HCT116 (cell line): ENCODE results near the gene SLC47A2. TPM values are rescaled to one million over a fixed set of nuclear protein-coding genes. Genes with fewer than 3 reads are reported as not detected.

ENCODE experiments used
- ATAC-seq: fragments of 200-7000 bp; cut with Tn5 transposase; 2 replicates; pipeline ENCODE4 v1.9.1; 2020; ENCODE audit warnings: mild to moderate bottlenecking, moderate library complexity
- BruUV-seq: library from RNA; stranded (reverse); fragments of 400-500 nt; replicated peaks from 2 replicates; lab custom pipeline; 2021; lab: Mats Ljungman, UMichigan
- CTCF ChIA-PET: fragments of 300-600 bp; sonication (Branson Sonifier 250); formaldehyde crosslinking; loops from one replicate; lab custom pipeline; 2021; ENCODE audit warnings: antibody characterized with exemption; lab: Charles Lee
- POLR2A ChIA-PET: fragments of 300-600, 350-600 bp; sonication (Branson Sonifier 250); formaldehyde crosslinking; loops from one replicate; lab custom pipeline; 2021; ENCODE audit warnings: antibody characterized with exemption; lab: Charles Lee
- RAD21 ChIA-PET, 2 experiments: fragments of 300-600 bp; sonication (Branson Sonifier 250); formaldehyde crosslinking; loops; one replicate each; lab custom pipeline; 2023; ENCODE audit warnings: low total read pairs in 2 of 2; ENCODE audit not compliant: uncharacterized antibody in 2 of 2, unreplicated experiment in 2 of 2, low non-redundant PET in 1 of 2; lab: Charles Lee
- DNase-seq: peaks from one replicate; pipeline ENCODE4 v3.0.0-alpha.2; 2010; ENCODE audit warnings: low read depth, low spot score
- H2AFZ ChIP-seq: fragments of 200-600 bp; shearing (Covaris generic), sonication (generic); 2 replicates; pipeline ENCODE4 v1.6.1; 2017; ENCODE audit warnings: low read depth, mixed run types, mixed read lengths, antibody characterized with exemption, low read length; ENCODE audit not compliant: poor library complexity, severe bottlenecking
- H3K27ac ChIP-seq: 2 replicates; pipeline ENCODE4 v1.5.1; 2012; ENCODE audit warnings: low read depth, low read length
- H3K27me3 ChIP-seq: fragments of 200-600 bp; sonication (generic); 2 replicates; pipeline ENCODE4 v1.6.1; 2016; ENCODE audit warnings: mixed run types, low read length, mixed read lengths; ENCODE audit not compliant: insufficient read depth
- H3K36me3 ChIP-seq, 2 experiments: fragments of 200-500 bp in 1 of 2; fragments of 200-600 bp in 1 of 2; sonication (Bioruptor generic) in 1 of 2; sonication (generic) in 1 of 2; 2 replicates each; pipeline versions ENCODE4 v1.5.1 to v1.6.1; 2014 to 2016; ENCODE audit warnings: low read length in 2 of 2, inconsistent platforms in 1 of 2, mixed read lengths in 1 of 2, mixed run types in 1 of 2; ENCODE audit not compliant: insufficient read depth in 2 of 2, control insufficient read depth in 1 of 2
- H3K4me1 ChIP-seq, 2 experiments: fragments of 200-600 bp in 1 of 2; sonication (generic) in 1 of 2; 2 replicates each; pipeline versions ENCODE4 v1.5.1 to v1.6.1; 2012 to 2017; ENCODE audit warnings: low read length in 2 of 2, inconsistent platforms in 1 of 2, mild to moderate bottlenecking in 1 of 2, mixed read lengths in 1 of 2, mixed run types in 1 of 2, moderate library complexity in 1 of 2; ENCODE audit not compliant: insufficient read depth in 2 of 2, control insufficient read depth in 1 of 2
- H3K4me2 ChIP-seq: fragments of 200-600 bp; sonication (generic); 2 replicates; pipeline ENCODE4 v1.6.1; 2017; ENCODE audit warnings: mixed run types, low read length, mixed read lengths
- H3K4me3 ChIP-seq, 2 experiments: fragments of 200-600 bp in 1 of 2; sonication (generic) in 1 of 2; replicated peaks in 1 of 2; 2 replicates each; pipeline ENCODE4 v1.5.1; 2011 to 2016; ENCODE audit warnings: low read length in 2 of 2, control low read depth in 1 of 2, low read depth in 1 of 2, mild to moderate bottlenecking in 1 of 2, mixed read lengths in 1 of 2, mixed run types in 1 of 2
- H3K79me2 ChIP-seq: fragments of 200-600 bp; sonication (generic); 2 replicates; pipeline ENCODE4 v1.6.1; 2017; ENCODE audit warnings: mild to moderate bottlenecking, mixed run types, low read length, moderate library complexity, mixed read lengths; ENCODE audit not compliant: insufficient read depth
- H3K9ac ChIP-seq: fragments of 200-600 bp; sonication (generic); 2 replicates; pipeline ENCODE4 v1.6.1; 2016; ENCODE audit warnings: low read length, mixed read lengths
- H3K9me2 ChIP-seq: fragments of 200-600 bp; sonication (generic), shearing (Covaris generic); 2 replicates; pipeline ENCODE4 v1.6.1; 2017; ENCODE audit warnings: mixed run types, mild to moderate bottlenecking, moderate library complexity; ENCODE audit not compliant: insufficient read depth
- H3K9me3 ChIP-seq, 2 experiments: fragments of 200-500 bp in 1 of 2; fragments of 200-600 bp in 1 of 2; sonication (Bioruptor generic) in 1 of 2; sonication (generic) in 1 of 2; 2 replicates each; pipeline ENCODE4 v1.6.1; 2014 to 2017; ENCODE audit warnings: low read length in 2 of 2, mixed read lengths in 2 of 2, inconsistent platforms in 1 of 2, low read depth in 1 of 2, mild to moderate bottlenecking in 1 of 2, mixed run types in 1 of 2, moderate library complexity in 1 of 2; ENCODE audit not compliant: control insufficient read depth in 1 of 2, insufficient read depth in 1 of 2
- H4K20me1 ChIP-seq: fragments of 200-600 bp; sonication (generic), shearing (Covaris generic); 2 replicates; pipeline ENCODE4 v1.6.1; 2017; ENCODE audit warnings: mixed run types, mild to moderate bottlenecking, moderate library complexity; ENCODE audit not compliant: insufficient read depth
- CBX3 ChIP-seq: IDR thresholded peaks from 2 replicates; pipeline ENCODE4 v1.6.1; 2012; ENCODE audit warnings: low read depth
- CEBPB ChIP-seq: IDR thresholded peaks from 2 replicates; pipeline ENCODE4 v1.6.1; 2012; ENCODE audit warnings: low read depth
- EGR1 ChIP-seq: IDR thresholded peaks from 2 replicates; pipeline ENCODE4 v1.6.1; 2012; ENCODE audit warnings: low read depth
- ELF1 ChIP-seq: IDR thresholded peaks from 2 replicates; pipeline ENCODE4 v1.6.1; 2012; ENCODE audit warnings: low read depth, borderline replicate concordance
- EZH2 ChIP-seq: fragments of 200-600 bp; sonication (generic); IDR thresholded peaks from 2 replicates; pipeline ENCODE4 v1.6.1; 2017; ENCODE audit warnings: antibody characterized with exemption, mixed run types
- EZH2phosphoT487 ChIP-seq: fragments of 200-600 bp; IDR thresholded peaks from 2 replicates; pipeline ENCODE4 v1.6.1; 2018; ENCODE audit warnings: antibody characterized with exemption, borderline replicate concordance
- POLR2AphosphoS5 ChIP-seq: IDR thresholded peaks from 2 replicates; pipeline ENCODE4 v1.6.1; 2011; ENCODE audit warnings: mild to moderate bottlenecking, low read depth, low read length, moderate library complexity
- RAD21 ChIP-seq: IDR thresholded peaks from 2 replicates; pipeline ENCODE4 v1.6.1; 2012; ENCODE audit warnings: low read depth, mild to moderate bottlenecking
- REST ChIP-seq: IDR thresholded peaks from 2 replicates; pipeline ENCODE4 v1.6.1; 2012; ENCODE audit warnings: low read depth
- SIN3A ChIP-seq: IDR thresholded peaks from 2 replicates; pipeline ENCODE4 v1.6.1; 2012; ENCODE audit warnings: low read depth
- SP1 ChIP-seq: IDR thresholded peaks from 2 replicates; pipeline ENCODE4 v1.6.1; 2012; ENCODE audit warnings: low read depth
- SRF ChIP-seq: IDR thresholded peaks from 2 replicates; pipeline ENCODE4 v1.6.1; 2012; ENCODE audit warnings: low read depth
- YY1 ChIP-seq: IDR thresholded peaks from 2 replicates; pipeline ENCODE4 v1.6.1; 2011; ENCODE audit warnings: low read length, low read depth, moderate library complexity, mild to moderate bottlenecking; ENCODE audit not compliant: insufficient replicate concordance; ENCODE audit errors: extremely low read depth
- ZNF274 ChIP-seq: fragments of 200-500 bp; sonication (Bioruptor generic); IDR thresholded peaks from 2 replicates; pipeline ENCODE4 v1.6.1; 2014; ENCODE audit warnings: mild to moderate bottlenecking, low read depth, low read length, inconsistent platforms
- intact Hi-C: fragments of 100-400 bp; cut with micrococcal nuclease; formaldehyde crosslinking; loops from 2 replicates; pipeline ENCODE4 v1.10.0; 2022
- total RNA-seq: library from RNA; stranded (reverse); gene quantifications from one replicate; pipeline ENCODE4 v1.2.1, GENCODE V29; 2021; ENCODE audit not compliant: unreplicated experiment

The SLC47A2 gene
- total RNA-seq, 1 experiment from 2014 or later = not detected

DNA sequence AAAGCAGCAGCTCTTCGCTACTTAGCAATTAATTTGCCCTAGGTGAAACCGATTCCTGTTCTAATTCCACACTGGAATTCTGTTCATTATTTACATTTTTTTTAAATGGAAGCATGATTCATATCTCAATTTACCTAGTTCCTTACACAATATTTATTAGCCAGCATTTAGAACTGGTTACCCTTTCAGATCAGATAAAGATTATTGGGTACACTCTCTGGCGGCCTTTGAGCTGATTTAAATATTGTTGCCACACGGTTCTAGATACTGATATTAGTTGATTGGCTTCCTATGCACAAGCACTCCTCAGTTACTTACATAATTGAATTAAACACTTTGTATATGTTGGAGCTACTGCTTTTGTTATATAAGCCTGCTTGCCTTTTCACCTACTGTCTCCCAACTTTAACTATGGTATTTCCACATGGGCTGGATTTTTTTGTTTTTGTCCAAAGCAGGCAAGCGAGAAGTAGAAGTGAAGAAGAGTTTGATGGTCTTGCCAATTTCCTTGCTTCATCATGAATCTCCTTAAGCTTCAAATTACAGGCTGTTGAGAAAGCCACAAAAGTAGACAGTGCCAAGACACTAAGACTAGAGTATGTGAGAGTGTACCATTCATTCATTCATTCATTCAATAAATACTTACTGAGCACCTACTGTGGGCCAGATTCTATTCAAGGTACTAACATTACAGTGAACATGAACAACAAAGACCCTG, 71.7 kb downstream of the SLC47A2 start (continued):
- TF ChIP-seq EZH2 (no peak), CBX3 (no peak), YY1 (no peak), EGR1 (no peak), EZH2phosphoT487 (no peak), SIN3A (no peak), ELF1 (no peak), POLR2AphosphoS5 (no peak), SP1 (no peak), RAD21 (no peak), SRF (no peak), CEBPB (no peak), ZNF274 (no peak)

GRCh38 chr17:19642373-19642893, 74.0 kb downstream of the SLC47A2 start:
- Histone ChIP-seq H3K9me2 (no peaks in the 10 kb centered on the region; the same call in 1 of the 2 replicates), H3K36me3 (no peaks in the 10 kb centered on the region), H3K9ac (no peak overlapping the region)
- BruUV-seq = no TSS peak
- TF ChIP-seq REST = no peak
- TF ChIP-seq EZH2 = no peak
- TF ChIP-seq, all 23 proteins: peak for 0
- Histone ChIP-seq H3K27ac (no peak overlapping the region), H3K4me3 (no peak overlapping the region), H3K27me3 (no peaks in the 10 kb centered on the region), H3K9me3 (no peaks in the 10 kb centered on the region), H4K20me1 (no peaks in the 10 kb centered on the region), H2AFZ (no peak overlapping the region), H3K79me2 (no peaks in the 10 kb centered on the region), H3K4me2 (peak overlapping the region; percentile 34), H3K4me1 (peaks cover 45 to 60% of the 10 kb centered on the region in 2 experiments)
- CTCF ChIA-PET = no interaction called here
- no peak for DNase-seq
- POLR2A ChIA-PET = interaction anchor here (0.7 kb wide), 1 partner anchor 139 kb away, joined by 4 read pairs; no protein-coding TSS in a partner anchor
- RAD21 ChIA-PET = no interaction called here
- no peak for ATAC-seq
- intact Hi-C loops = no loop called here
